Upper lobe of left lung (tissue), 6 donors: ENCODE results near the gene LATS2. TPM values are rescaled to one million over a fixed set of nuclear protein-coding genes. Genes with fewer than 3 reads are reported as not detected.

ENCODE experiments used
- ATAC-seq, 2 donors: fragments of 200-7000 bp; cut with Tn5 transposase; one replicate each; pipeline ENCODE4 v1.9.1; 2022; ENCODE audit warnings: mild to moderate bottlenecking in 2 of 2, moderate library complexity in 2 of 2; ENCODE audit not compliant: low FRiP score in 2 of 2
- DNase-seq, 2 donors: peaks; one replicate each; pipeline ENCODE4 v3.0.0-alpha.2; 2019 to 2020
- H3K27ac ChIP-seq, 4 donors: fragments of 200-600 bp; sonication (generic); one replicate each; pipeline ENCODE4 v1.5.1; 2016 to 2019
- H3K27me3 ChIP-seq, 4 donors: fragments of 200-600 bp; sonication (generic); one replicate each; pipeline ENCODE4 v1.5.1; 2017 to 2019
- H3K36me3 ChIP-seq, 4 donors: fragments of 200-600 bp; sonication (generic); one replicate each; pipeline ENCODE4 v1.5.1; 2016 to 2019
- H3K4me1 ChIP-seq, 4 donors: fragments of 200-600 bp; sonication (generic); one replicate each; pipeline ENCODE4 v1.5.1; 2018 to 2019
- H3K4me3 ChIP-seq, 4 donors: fragments of 200-600 bp; sonication (generic); one replicate each; pipeline ENCODE4 v1.5.1; 2017 to 2019; ENCODE audit warnings: mild to moderate bottlenecking in 2 of 4, moderate library complexity in 1 of 4
- H3K9me3 ChIP-seq, 4 donors: fragments of 200-600 bp; sonication (generic); one replicate each; pipeline ENCODE4 v1.5.1; 2018 to 2019
- EP300 ChIP-seq, 4 donors: sonication (generic); formaldehyde crosslinking; IDR thresholded peaks; one replicate each; pipeline ENCODE4 v1.5.1; 2017; ENCODE audit warnings: antibody characterized with exemption in 4 of 4, control low read depth in 2 of 4
- POLR2A ChIP-seq, 4 donors: fragments of 450-650 bp; IDR thresholded peaks; one replicate each; pipeline ENCODE4 v1.5.1; 2016 to 2017; ENCODE audit warnings: antibody characterized with exemption in 4 of 4, mild to moderate bottlenecking in 2 of 4
- POLR2AphosphoS5 ChIP-seq, 2 donors: sonication (generic); formaldehyde crosslinking; IDR thresholded peaks; one replicate each; pipeline ENCODE4 v1.5.1; 2017; ENCODE audit warnings: antibody characterized with exemption in 2 of 2
- WGBS, 2 donors: methylation state at CpG; one replicate each; pipeline ENCODE4 v1.1.5; 2017 to 2018; 5-methylcytosine and 5-hydroxymethylcytosine counted together
- total RNA-seq, 6 donors: library from RNA; depleted of rRNA in 4 of 6; stranded (reverse); fragments of >200 nt in 4 of 6; gene quantifications; one replicate each; pipeline versions ENCODE4 v1.1.0 to v1.2.1, GENCODE V29; 2016 to 2021
- TF ChIP-seq, protein P1 (sequence below), 6 experiments: fragments of 450-650 bp in 4 of 6; fragments of 200-600 bp in 2 of 6; sonication (generic) in 2 of 6; IDR thresholded peaks; one replicate each; pipeline ENCODE4 v1.5.1; 2016 to 2019; ENCODE audit warnings: antibody characterized with exemption in 6 of 6
- donor health status: DM: no; HTN: no; CAD: no; lungs with moderate emphysema.
- donor health status: DM: no; HTN: yes; CAD: no; lungs with severe emphysema.

Gene LATS2
- total RNA-seq, 6 donors from 2014 or later = 26.2 to 44.4 (median 39.5) TPM

DNA sequence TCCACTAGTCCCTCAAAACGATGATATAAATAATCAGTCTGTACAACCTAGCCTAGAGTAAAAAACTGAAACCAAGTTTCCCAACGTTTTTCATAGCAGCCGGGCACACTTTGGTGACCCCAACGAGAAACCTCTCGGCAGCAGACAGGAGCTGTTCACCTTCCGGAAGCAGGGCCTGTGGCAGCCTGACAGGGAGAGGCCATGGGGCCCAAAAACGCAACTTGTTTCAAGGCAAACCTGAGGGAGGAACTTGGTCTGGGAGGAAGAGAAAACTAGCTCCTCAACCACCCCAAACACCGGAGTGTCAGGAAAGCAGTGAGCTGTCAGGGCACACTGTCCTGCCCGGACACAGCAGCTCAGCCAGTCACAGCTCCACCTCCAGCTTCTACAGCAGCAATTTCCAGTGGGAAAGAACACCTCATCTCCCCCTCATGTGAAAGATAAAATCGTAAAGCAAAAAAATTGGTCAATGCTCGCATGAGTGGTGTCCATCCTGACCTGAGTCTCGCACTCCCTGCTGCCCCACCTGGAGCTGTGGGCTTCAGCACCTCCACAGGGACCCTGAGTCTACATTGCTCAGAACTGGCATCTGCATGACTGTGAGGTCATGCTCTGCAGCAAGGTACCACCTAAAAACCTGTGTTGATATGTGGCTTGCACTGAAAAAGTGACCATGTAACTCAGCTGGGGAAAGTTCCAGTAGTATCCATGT, 40.6 kb upstream of the LATS2 start:
- no peaks in the 10 kb centered on the region for H3K27me3 ChIP-seq
- no peak overlapping the region for H3K4me3 ChIP-seq
- no peaks in the 10 kb centered on the region for H3K9me3 ChIP-seq
- no peak overlapping the region for H3K27ac ChIP-seq
- ATAC-seq (no peak), DNase-seq (no peak)
- 85 to 87% methylated on average over 12 of the region's 12 CpGs for WGBS, 2 donors
- no peak for TF ChIP-seq POLR2A (IDR thresholded peaks at IDR 0.05)
- no peak for TF ChIP-seq POLR2AphosphoS5 (IDR thresholded peaks at IDR 0.05)
- TF ChIP-seq EP300 (IDR thresholded peaks at IDR 0.05) = no peak
- TF ChIP-seq, protein P1, sequence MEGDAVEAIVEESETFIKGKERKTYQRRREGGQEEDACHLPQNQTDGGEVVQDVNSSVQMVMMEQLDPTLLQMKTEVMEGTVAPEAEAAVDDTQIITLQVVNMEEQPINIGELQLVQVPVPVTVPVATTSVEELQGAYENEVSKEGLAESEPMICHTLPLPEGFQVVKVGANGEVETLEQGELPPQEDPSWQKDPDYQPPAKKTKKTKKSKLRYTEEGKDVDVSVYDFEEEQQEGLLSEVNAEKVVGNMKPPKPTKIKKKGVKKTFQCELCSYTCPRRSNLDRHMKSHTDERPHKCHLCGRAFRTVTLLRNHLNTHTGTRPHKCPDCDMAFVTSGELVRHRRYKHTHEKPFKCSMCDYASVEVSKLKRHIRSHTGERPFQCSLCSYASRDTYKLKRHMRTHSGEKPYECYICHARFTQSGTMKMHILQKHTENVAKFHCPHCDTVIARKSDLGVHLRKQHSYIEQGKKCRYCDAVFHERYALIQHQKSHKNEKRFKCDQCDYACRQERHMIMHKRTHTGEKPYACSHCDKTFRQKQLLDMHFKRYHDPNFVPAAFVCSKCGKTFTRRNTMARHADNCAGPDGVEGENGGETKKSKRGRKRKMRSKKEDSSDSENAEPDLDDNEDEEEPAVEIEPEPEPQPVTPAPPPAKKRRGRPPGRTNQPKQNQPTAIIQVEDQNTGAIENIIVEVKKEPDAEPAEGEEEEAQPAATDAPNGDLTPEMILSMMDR (IDR thresholded peaks at IDR 0.05) = no peak
- no peaks in the 10 kb centered on the region for H3K36me3 ChIP-seq
- no peaks in the 10 kb centered on the region for H3K4me1 ChIP-seq

DNA sequence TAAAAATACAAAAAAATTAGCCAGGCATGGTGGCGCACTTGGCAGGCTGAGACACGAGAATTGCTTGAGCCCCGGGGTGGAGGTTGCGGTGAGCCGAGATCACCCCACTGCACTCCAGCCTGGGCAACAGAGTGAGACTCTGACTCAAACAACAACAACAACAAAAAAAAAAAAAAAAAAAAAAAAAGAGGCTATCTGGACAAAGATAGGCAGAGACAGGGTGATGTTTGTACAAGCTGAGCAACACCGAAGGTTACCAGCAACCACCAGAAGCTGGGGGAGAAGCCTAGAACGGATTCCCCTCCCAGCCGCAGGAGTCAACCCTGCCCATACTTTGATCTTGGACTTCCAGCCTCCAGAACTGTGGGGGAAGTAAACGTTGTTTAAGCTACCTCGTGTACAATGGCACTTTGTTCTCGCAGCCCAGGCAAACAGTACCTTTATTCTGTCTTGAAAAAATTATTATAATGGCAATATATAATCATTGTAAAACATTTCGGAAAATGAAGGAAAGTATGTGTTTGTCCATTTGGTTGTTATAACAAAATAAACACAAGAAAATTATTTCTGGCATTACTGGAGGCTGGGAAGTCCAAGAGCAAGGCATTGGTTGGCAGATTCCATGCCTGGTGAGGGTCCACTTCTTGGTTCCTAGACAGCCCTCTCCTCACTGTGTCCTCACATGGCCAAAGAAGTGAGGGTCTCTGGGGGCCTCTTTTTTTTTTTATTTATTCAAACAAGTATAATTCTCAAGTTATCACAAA, 39.8 kb upstream of the LATS2 start:
- Histone ChIP-seq H3K27me3 (no peaks in the 10 kb centered on the region), H3K4me1 (no peaks in the 10 kb centered on the region), H3K36me3 (no peaks in the 10 kb centered on the region), H3K4me3 (no peak overlapping the region), H3K27ac (no peak overlapping the region), H3K9me3 (no peaks in the 10 kb centered on the region)
- ATAC-seq = no peak
- TF ChIP-seq POLR2A (IDR thresholded peaks at IDR 0.05) (no peak), EP300 (IDR thresholded peaks at IDR 0.05) (no peak), POLR2AphosphoS5 (IDR thresholded peaks at IDR 0.05) (no peak)
- TF ChIP-seq, protein P1 (IDR thresholded peaks at IDR 0.05) = no peak
- WGBS, 2 donors = 86 to 88% methylated on average over 12 of the region's 12 CpGs
- no peak for DNase-seq

DNA sequence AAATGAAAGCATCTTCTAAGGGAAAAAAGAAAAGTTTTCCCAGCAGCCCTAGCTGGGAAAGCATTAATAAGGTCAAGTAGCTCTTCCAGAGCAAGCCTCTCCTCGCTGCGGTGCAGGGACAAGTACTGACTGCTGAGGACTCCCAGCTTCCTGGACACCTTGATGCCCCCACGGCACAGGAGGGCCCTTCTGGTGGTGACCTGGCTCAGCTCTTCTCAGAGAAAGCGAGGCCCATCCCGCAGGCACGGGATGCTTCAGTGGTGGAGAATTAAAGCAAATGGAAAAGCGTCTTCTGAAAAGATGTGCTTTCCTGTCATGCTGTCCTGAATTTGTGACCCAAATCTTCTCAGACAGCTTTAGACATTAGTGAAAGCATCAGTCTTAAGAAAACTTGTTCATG, 38.8 kb upstream of the LATS2 start:
- TF ChIP-seq POLR2A (IDR thresholded peaks at IDR 0.05) (no peak), EP300 (IDR thresholded peaks at IDR 0.05) (no peak), POLR2AphosphoS5 (IDR thresholded peaks at IDR 0.05) (no peak)
- no peak for ATAC-seq
- H3K36me3 ChIP-seq = no peaks in the 10 kb centered on the region
- no peaks in the 10 kb centered on the region for H3K27me3 ChIP-seq
- WGBS, 2 donors = 77 to 90% methylated on average over 7 of the region's 7 CpGs
- DNase-seq = no peak
- H3K27ac ChIP-seq = no peak overlapping the region
- H3K9me3 ChIP-seq = no peaks in the 10 kb centered on the region
- no peak overlapping the region for H3K4me3 ChIP-seq
- no peaks in the 10 kb centered on the region for H3K4me1 ChIP-seq

DNA sequence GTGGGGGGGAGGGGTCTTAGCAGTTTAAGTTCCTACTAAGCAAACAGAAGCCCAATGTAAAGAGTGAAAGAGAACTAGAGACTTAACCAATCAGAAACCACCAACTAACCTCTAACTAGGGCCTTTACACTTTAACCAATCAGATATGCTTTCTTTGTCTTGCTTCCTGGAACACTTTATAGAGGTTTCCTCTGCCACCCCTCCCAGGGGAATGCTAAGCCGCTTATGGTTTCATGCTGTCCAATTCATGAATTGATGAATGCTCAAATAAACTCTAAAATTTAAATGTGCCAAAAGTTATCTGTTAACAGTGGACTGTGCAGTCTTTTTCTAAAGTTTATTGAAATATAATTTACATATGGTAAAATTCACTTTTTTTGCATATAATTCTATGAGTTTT, 33.9 kb upstream of the LATS2 start:
- ATAC-seq (no peak), DNase-seq (no peak)

DNA sequence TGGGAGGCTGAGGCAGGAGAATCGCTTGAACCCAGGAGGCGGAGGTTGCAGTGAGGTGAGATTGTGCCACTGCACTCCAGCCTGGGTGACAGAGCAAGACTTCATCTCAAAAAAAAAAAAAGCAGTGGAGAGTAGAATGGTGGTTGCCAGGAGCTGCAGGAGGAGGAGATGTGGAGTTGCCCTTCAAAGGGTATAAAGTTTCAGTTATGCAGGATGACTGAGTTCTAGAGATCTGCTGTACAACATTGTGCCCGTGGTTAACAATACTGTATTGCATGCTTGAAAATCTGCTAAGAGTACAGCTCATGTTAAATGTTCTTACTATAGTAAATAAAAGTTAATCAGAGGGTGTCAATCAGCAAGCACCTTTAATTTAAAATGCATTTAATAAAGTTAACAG, 28.4 kb upstream of the LATS2 start:
- Histone ChIP-seq H3K36me3 (no peaks in the 10 kb centered on the region), H3K4me3 (no peak overlapping the region), H3K4me1 (no peaks in the 10 kb centered on the region), H3K27ac (no peak overlapping the region), H3K9me3 (no peaks in the 10 kb centered on the region), H3K27me3 (no peaks in the 10 kb centered on the region)
- 88 to 92% methylated on average over 3 of the region's 3 CpGs for WGBS, 2 donors
- TF ChIP-seq POLR2AphosphoS5 (IDR thresholded peaks at IDR 0.05) = no peak
- TF ChIP-seq POLR2A (IDR thresholded peaks at IDR 0.05) = no peak
- no peak for TF ChIP-seq EP300 (IDR thresholded peaks at IDR 0.05)
- TF ChIP-seq, protein P1 (IDR thresholded peaks at IDR 0.05) = no peak
- ATAC-seq (no peak), DNase-seq (no peak)

More for the DNA sequence above, 33.9 kb upstream of the LATS2 start:
- H3K4me3 ChIP-seq = no peak overlapping the region
- H3K9me3 ChIP-seq = no peaks in the 10 kb centered on the region
- 74 to 86% methylated on average over 1 of the region's 1 CpG for WGBS, 2 donors
- no peaks in the 10 kb centered on the region for H3K36me3 ChIP-seq
- no peaks in the 10 kb centered on the region for H3K4me1 ChIP-seq
- TF ChIP-seq POLR2AphosphoS5 (IDR thresholded peaks at IDR 0.05) = no peak
- no peak for TF ChIP-seq POLR2A (IDR thresholded peaks at IDR 0.05)
- no peak overlapping the region for H3K27ac ChIP-seq
- no peaks in the 10 kb centered on the region for H3K27me3 ChIP-seq
